H1 (cell line): ENCODE results near the gene COASY.

Experiments
- ATF3 ChIP-seq: IDR thresholded peaks from 2 replicates; pipeline ENCODE4 v1.6.1; 2011; ENCODE audit warnings: low read depth, mild to moderate bottlenecking, low read length; ENCODE audit not compliant: insufficient read depth
- CTCF ChIP-seq, 3 experiments: IDR thresholded peaks; 1 replicate in 2 of 3; 2 replicates in 1 of 3; pipeline versions ENCODE4 v1.5.1 to v1.6.1; 2011; ENCODE audit warnings: low read length in 3 of 3, mild to moderate bottlenecking in 3 of 3, inconsistent platforms in 2 of 3, low read depth in 1 of 3, moderate library complexity in 1 of 3; ENCODE audit not compliant: insufficient read depth in 1 of 3; ENCODE audit errors: control extremely low read depth in 1 of 3
- EZH2 ChIP-seq: fragments of 200-600 bp; sonication (generic); IDR thresholded peaks from 2 replicates; pipeline ENCODE4 v1.7.1; 2012; ENCODE audit warnings: low read depth, mild to moderate bottlenecking, moderate library complexity, low read length, inconsistent platforms; ENCODE audit not compliant: severe bottlenecking
- HDAC2 ChIP-seq, 2 experiments: fragments of 300-600 bp in 1 of 2; sonication (generic) in 1 of 2; IDR thresholded peaks; 2 replicates each; pipeline ENCODE4 v1.6.1; 2011 to 2012; ENCODE audit warnings: low read depth in 2 of 2, low read length in 2 of 2, mild to moderate bottlenecking in 2 of 2, moderate library complexity in 2 of 2, borderline replicate concordance in 1 of 2, inconsistent platforms in 1 of 2
- JUN ChIP-seq: IDR thresholded peaks from 2 replicates; pipeline ENCODE4 v1.6.1; 2011; ENCODE audit warnings: low read depth, mild to moderate bottlenecking, improper control_type of control experiment, low read length
- JUND ChIP-seq: IDR thresholded peaks from 2 replicates; pipeline ENCODE4 v1.6.1; 2011; ENCODE audit warnings: mild to moderate bottlenecking, improper control_type of control experiment, low read length
- KDM4A ChIP-seq: IDR thresholded peaks from one replicate; pipeline ENCODE4 v1.7.1; 2012; ENCODE audit warnings: low read depth, mild to moderate bottlenecking, moderate library complexity, low read length, inconsistent platforms; ENCODE audit not compliant: severe bottlenecking
- POLR2A ChIP-seq, 2 experiments: IDR thresholded peaks; 1 replicate in 1 of 2; 2 replicates in 1 of 2; pipeline ENCODE4 v1.6.1; 2011; ENCODE audit warnings: low read depth in 2 of 2, low read length in 2 of 2, mild to moderate bottlenecking in 2 of 2; ENCODE audit errors: control extremely low read depth in 1 of 2
- POLR2AphosphoS5 ChIP-seq: IDR thresholded peaks from 2 replicates; pipeline ENCODE4 v1.6.1; 2011; ENCODE audit warnings: low read depth, low read length
- RNF2 ChIP-seq: fragments of 200-900, 300-1000 bp; sonication (generic); IDR thresholded peaks from 2 replicates; pipeline ENCODE4 v1.7.1; 2016; ENCODE audit warnings: borderline replicate concordance, low read depth, mild to moderate bottlenecking, antibody characterized with exemption, low read length; ENCODE audit not compliant: poor library complexity, severe bottlenecking; ENCODE audit errors: missing control alignments
- TAF1 ChIP-seq: IDR thresholded peaks from 2 replicates; pipeline ENCODE4 v1.6.1; 2011; ENCODE audit warnings: mild to moderate bottlenecking, low read depth, low read length

DNA sequence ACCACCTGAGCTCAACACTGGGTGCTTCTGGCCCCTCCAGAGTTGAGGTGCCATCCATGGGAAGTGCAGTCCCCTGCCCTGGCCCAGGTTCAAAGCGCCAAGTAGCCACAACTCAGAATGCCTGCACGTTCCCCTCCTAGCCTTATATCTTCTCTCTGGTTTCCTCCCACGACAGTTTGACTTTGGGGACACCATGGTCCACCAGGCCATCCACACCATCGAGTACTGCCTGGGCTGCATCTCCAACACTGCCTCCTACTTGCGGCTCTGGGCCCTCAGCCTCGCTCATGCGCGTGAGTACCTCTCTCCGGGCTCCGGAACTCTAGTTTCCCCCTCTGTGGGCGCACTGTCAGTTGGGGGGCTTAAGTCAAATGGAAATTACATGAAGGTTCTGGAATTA, 48.3 kb upstream of the COASY start:
- TF ChIP-seq HDAC2 (IDR thresholded peaks at IDR 0.05; ENCODE audit: borderline replicate concordance in 1 of 2, low read depth in 2 of 2, low read length in 2 of 2) = no peak
- TF ChIP-seq CTCF (IDR thresholded peaks at IDR 0.05; ENCODE audit: control extremely low read depth in 1 of 3, insufficient read depth in 1 of 3, low read depth in 1 of 3, low read length in 3 of 3) = no peak
- no peak for TF ChIP-seq TAF1
- no peak for TF ChIP-seq JUND
- no peak for TF ChIP-seq KDM4A
- no peak for TF ChIP-seq EZH2
- no peak for TF ChIP-seq POLR2A (IDR thresholded peaks at IDR 0.05; ENCODE audit: control extremely low read depth in 1 of 2, low read depth in 2 of 2, low read length in 2 of 2)
- TF ChIP-seq ATF3 = no peak
- TF ChIP-seq JUN = no peak
- no peak for TF ChIP-seq POLR2AphosphoS5
- TF ChIP-seq RNF2 = no peak
